Testis (tissue), 2 donors: ENCODE measurements around the gene UPB1.

Experiments
- POLR2A ChIP-seq: fragments of 450-650 bp; IDR thresholded peaks from one replicate; pipeline ENCODE4 v1.6.1; 2017; ENCODE audit warnings: antibody characterized with exemption, mild to moderate bottlenecking, moderate library complexity
- TF ChIP-seq, protein P1 (sequence below), 3 experiments: fragments of 450-650 bp in 2 of 3; fragments of 200-600 bp in 1 of 3; sonication (generic) in 1 of 3; IDR thresholded peaks; one replicate each; pipeline ENCODE4 v1.5.1; 2016 to 2019; ENCODE audit warnings: antibody characterized with exemption in 3 of 3, mild to moderate bottlenecking in 2 of 3, moderate library complexity in 1 of 3

DNA sequence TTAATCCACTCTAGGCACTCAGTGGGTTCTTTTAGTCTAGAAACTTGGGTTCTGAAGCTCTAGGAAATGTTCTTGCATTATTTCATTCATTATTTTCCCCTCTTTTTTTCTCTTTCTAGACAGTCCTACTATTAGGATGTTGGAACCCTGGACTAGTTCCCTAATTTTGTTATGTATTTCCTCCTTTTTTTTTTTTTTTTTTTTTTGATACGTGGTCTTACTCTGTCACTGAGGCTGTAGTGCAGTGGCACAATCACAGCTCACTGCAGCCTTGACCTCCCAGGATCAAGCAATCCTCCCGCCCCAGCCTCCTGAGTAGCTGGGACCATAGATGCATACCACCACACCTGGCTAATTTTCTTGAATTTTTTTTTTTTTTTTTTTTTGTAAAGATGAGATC, 9.4 kb downstream of the UPB1 start:
- no peak for TF ChIP-seq POLR2A
- TF ChIP-seq, protein P1, sequence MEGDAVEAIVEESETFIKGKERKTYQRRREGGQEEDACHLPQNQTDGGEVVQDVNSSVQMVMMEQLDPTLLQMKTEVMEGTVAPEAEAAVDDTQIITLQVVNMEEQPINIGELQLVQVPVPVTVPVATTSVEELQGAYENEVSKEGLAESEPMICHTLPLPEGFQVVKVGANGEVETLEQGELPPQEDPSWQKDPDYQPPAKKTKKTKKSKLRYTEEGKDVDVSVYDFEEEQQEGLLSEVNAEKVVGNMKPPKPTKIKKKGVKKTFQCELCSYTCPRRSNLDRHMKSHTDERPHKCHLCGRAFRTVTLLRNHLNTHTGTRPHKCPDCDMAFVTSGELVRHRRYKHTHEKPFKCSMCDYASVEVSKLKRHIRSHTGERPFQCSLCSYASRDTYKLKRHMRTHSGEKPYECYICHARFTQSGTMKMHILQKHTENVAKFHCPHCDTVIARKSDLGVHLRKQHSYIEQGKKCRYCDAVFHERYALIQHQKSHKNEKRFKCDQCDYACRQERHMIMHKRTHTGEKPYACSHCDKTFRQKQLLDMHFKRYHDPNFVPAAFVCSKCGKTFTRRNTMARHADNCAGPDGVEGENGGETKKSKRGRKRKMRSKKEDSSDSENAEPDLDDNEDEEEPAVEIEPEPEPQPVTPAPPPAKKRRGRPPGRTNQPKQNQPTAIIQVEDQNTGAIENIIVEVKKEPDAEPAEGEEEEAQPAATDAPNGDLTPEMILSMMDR (IDR thresholded peaks at IDR 0.05), result no peak
